Measurements from ENCODE around the gene ITSN1.

The ITSN1 gene

DNA sequence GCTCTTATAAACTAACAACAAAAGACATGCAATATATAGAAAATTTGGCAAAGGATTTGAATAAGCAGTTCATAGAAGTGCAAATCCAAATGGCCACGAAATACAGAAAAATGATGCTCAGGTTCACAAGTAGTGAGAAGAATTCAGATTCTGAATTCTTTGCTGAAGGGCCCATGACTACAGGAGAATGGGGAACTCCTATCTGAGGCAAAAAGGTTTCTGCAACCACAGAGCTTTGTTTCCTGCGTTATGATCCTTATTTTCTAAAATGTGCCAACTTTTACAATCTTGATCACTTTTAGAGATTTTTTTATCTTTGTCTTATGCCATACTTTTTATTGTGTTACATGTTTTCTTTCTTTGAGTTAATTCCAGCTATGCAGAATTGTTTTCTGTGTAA is 91.3 kb downstream of the ITSN1 start:
- no peak for DNase-seq

GRCh38 chr21:33734291-33734690 is 92.0 kb downstream of the ITSN1 start:
- no peak for DNase-seq

- DNase-seq, result no peak
Measured at GRCh38 chr21:33734818-33735217, 92.5 kb downstream of the ITSN1 start.

DNA sequence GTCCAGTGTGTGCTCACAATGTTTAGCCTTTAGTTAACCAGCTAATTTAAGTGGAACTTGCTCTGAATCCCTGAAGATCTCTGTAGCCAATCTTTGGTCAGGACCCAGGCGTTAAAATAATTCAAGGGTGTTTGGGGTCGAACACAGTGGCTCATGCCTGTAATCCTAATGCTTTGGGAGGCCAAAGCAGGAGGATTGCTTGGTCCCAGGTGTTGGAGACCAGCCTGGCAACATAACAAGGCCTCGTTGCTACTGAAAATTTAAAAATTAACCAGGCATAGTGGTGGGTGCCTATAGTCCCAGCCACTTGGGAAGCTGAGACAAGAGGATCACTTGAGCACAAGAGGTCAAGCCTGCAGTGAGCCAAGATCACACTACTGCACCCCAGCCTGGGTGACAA is 94.3 kb downstream of the ITSN1 start:
- DNase-seq, result no peak

DNA sequence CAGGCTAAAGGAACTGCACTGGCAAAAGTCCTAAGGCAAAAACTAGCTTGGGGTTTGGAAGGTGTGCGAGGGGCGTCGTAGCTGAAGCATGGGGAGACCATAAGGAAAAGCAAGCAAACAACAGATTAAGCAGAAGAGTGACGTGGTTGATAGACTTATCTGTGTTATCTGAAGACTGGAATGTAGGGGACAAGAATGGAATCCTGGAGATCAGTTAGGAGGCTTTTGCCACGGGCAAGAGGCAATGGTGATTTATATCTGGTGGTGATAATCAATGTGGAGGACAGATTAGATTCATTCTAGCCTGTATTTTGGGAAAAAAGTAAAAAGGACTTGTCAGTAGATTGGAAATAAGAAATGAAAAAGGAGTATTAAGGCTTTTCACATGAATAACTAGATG is 97.4 kb downstream of the ITSN1 start:
- no peak for DNase-seq

- DNase-seq, result no peak
Measured at GRCh38 chr21:33747420-33747819, 105.1 kb downstream of the ITSN1 start.

GRCh38 chr21:33748903-33749302 is 106.6 kb downstream of the ITSN1 start:
- no peak for DNase-seq

- no peak for DNase-seq
Measured at GRCh38 chr21:33750017-33750416, 107.7 kb downstream of the ITSN1 start.

DNA sequence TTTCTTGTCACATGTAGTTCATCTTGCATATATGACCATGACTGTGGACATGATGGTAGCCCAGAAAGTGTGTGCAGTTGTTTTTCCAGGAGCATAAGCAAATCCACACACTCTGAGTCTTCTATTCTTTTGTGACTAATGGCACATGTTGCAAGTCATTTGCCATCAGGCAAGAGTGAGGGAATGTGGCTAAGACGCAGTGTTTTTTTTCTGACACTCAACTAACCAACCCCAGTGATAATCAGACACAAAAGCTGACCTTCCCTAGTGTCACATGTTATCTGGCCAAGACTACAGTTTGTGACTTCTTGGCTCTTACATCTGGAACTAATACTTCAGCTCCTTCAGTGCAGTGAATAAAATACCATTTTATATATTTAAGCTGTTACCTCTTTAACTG is 108.8 kb downstream of the ITSN1 start:
- DNase-seq, result no peak

GRCh38 chr21:33751533-33751932 is 109.2 kb downstream of the ITSN1 start:
- DNase-seq, result no peak

GRCh38 chr21:33752260-33752659 is 110.0 kb downstream of the ITSN1 start:
- no peak for DNase-seq

DNA sequence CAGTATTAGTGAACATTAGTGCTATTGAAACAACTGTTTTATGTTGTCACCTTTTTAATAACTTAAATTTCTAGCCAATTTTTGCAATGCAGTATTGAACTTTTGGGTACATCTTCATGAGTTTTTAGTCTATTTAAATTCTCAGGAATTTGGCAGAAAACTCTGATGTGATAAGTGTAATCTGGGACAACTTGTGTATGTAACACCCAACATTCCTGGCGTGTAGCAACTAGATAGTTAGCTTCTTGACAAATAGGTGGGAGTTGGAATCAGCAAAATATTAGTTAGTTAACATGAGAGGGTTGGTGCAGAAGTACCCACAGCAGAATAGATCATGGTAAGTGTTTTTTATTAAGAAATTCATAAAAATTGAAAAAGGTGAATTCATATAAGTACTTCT is 111.6 kb downstream of the ITSN1 start:
- no peak for DNase-seq

DNA sequence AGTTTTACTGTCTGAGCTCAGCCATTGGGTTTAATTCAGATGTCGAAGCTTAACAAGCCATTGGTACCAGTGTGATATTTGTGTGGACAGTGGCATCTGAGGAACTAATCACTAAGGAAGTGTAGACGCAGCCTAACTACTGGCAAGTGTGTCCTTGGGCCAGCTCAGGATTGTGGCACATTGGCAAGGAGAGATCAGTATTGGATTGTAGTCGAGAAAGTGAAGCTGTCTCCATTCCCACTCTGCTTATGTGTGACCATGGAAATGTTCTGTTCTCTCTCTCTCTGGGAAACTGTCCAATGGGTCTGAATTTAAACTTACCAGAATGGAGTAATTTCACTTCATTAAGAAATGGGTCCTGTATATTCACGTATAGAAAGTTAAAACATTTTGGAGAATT is 112.2 kb downstream of the ITSN1 start:
- no peak for DNase-seq

DNA sequence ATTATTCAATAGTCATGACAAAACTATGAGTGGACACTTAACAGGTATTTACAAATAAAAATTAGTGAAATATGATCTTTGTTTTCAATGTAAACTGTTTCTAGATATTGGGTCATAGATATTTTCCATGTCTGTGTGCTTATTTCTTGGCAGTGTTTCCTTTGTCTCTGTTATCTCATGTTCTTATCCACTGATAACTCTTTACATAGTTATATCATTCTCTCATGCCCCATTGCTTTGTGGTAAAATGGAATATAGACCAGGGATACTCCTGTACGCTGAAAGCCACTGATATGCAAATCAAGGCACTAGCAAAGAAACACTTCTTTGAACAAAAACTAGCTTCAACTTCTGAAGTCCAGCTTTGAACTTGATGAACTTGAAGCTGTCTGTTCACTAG is 113.1 kb downstream of the ITSN1 start:
- no peak for DNase-seq

- DNase-seq, result no peak
Measured at GRCh38 chr21:33760641-33761440, 118.5 kb downstream of the ITSN1 start.

DNA sequence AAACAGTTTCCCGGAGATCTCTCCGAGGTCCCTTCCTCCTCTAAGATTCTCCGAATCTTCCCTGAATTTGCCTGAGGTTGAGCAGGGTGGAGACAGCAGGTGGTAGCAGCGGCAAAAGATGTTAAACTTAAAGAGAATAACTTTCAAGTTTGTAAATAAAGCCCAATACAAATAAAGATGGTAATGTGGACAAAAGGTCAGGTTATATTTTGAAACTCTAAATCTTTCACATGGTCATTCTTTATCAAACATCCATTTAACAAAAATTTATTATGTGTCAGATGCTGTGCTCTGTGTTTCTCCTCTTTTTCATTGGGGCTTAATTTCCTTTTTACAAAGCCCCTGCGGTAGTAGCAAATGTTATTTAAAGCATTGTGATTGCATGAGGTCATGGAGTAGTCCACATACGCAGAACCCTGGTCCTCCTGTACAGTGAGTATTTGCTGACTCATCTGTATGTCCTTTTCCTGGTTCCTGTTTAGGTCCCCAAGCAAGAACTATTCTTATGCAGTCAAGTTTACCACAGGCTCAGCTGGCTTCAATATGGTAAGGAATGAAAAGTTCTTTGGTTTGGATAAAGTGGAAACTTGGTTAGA is 119.2 kb downstream of the ITSN1 start:
- peak; percentile 59 for DNase-seq

DNA sequence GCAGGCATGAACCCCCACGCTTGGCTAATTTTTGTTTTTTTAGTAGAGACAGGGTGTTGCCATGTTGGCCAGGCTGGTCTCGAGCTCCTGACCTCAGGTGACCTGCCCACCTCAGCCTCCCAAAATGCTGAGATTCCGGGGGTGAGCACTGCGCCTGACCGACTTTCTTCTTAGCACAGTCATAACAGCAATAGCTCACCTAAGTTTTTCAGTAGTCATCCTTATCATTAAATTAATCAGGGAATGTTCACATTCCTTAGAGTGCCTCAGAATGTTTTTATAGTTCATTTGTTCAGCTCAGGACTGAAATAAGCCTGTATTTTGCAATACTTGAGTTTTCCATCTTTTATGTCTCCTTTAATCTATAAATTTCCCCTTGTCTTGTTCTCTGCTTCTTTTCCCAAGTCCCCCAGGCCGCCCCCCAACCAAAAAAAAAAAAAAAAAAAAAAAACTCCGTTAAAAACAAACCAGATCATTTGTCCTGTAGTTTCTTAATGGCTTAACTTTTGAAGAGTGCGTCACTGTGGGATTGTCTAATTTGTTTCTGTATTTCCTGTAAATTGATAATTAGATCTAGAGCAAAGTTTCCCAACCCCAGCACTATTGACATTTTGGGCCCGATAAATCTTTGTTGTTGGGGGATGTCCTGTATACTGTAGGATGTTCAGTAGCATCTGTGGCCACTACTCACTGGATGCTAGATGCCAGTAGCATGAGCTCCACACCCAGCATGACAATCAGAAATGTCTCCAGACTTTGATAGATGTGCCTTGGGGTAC is 120.7 kb downstream of the ITSN1 start:
- DNase-seq, result no peak

GRCh38 chr21:33763582-33763899 is 121.2 kb downstream of the ITSN1 start:
- DNase-seq, result no peak

GRCh38 chr21:33767236-33767635 is 124.9 kb downstream of the ITSN1 start:
- no peak for DNase-seq

DNA sequence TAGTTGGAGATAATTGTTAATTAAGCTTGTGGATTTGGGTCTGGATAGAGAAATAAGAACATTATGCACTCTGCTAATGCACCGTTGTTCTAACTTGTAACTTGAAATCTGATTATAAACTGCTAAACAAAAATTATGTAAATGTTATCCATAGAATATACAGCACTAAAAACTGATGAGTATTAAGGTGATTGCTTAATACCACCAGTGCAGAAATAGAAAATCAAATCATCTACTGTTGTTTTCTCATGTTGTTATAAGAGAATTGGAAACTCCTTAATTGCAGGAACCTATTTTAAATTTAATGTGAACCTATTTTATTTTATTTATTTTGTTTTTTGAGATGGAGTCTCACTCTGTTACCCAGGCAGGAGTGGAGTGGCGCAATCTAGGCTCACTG is 125.7 kb downstream of the ITSN1 start:
- no peak for DNase-seq

DNA sequence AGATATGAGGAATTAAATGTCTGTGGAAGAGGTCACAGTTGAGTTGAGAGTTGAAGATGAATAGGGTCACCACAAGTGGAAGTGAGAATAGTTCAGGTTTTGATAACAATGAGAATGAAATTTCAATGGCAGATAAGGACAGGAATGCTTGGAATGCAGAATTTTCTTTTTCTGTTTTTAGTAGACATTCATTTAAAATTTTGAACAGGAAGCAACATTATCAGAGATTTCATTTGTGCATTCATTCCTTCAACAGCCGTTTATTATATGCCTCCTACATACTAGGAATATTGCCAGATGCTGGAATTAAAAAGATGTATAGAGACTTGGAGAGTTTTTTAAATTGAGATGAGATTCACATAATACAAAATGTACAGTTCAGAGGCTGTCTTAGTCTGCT is 126.8 kb downstream of the ITSN1 start:
- no peak for DNase-seq

DNA sequence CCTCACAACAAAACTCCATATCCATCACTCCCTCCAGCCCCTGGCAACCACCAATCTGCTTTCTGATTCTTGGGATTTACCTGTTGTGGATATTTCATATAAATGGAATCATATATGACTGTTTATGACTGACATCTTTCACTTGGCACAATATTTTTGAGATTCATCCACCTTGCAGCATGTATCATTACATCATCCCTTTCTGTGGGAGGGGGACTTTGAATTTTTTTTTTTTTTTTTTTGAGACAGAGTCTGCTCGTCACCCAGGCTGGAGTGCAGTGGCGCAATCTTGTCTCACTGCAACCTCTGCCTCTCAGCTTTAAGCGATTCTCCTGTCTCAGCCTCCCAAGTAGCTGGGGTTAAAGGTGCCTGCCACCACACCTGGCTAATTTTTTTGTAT is 128.2 kb downstream of the ITSN1 start:
- DNase-seq, result no peak

- DNase-seq, result no peak
Measured at GRCh38 chr21:33771976-33772375, 129.7 kb downstream of the ITSN1 start.

GRCh38 chr21:33774551-33774950 is 132.2 kb downstream of the ITSN1 start:
- DNase-seq, result no peak

All from NCI-H510A treated with DMSO at 0.1 percent for 48 hours (cell line).